HepG2 (cell line): ENCODE results near the gene SH3GL1.

ENCODE experiments used
- TF ChIP-seq, protein P1 (sequence below): sonication (generic); formaldehyde crosslinking; IDR thresholded peaks from 2 replicates; pipeline ENCODE4 v1.4.0; 2020; ENCODE audit warnings: missing genetic modification reagents
- TF ChIP-seq, protein P2 (sequence below): sonication (generic); formaldehyde crosslinking; IDR thresholded peaks from 2 replicates; pipeline ENCODE4 v1.5.0; 2020; ENCODE audit warnings: mild to moderate bottlenecking, missing genetic modification reagents, moderate library complexity

DNA sequence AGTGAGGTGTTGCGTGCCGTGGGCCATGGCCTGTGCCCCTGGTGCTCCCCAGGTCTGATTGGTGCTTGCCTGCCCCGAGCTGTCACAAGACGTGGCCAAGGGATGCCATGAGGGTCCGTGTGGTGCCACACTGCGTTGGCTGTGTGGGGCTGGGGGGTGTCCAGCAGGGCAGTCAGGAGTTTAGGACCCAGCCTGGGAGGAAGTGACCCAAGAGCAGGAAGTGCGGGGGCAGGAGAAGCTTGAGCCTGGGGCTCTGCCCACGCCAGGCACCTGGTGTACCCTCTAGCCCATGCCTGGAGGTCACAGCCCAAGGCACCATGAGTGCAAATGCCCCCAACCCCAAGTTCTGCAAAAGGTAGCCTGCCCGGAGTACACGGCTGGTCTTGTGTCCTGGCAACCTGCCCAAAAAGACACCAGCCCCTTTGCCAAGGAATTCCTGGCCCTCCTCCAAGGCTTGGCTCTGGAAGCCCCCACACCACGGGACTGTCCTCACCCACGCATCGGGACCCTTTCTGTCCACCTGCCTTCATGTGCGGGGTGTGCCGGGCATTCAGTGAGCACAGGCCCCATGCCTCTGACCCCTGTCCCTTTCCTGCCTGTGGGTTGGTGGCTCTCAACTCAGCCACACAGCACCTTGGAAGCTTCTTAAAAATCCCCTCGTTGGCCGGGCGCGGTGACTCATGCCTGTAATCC, 32.1 kb downstream of the SH3GL1 start:
- TF ChIP-seq, protein P1, sequence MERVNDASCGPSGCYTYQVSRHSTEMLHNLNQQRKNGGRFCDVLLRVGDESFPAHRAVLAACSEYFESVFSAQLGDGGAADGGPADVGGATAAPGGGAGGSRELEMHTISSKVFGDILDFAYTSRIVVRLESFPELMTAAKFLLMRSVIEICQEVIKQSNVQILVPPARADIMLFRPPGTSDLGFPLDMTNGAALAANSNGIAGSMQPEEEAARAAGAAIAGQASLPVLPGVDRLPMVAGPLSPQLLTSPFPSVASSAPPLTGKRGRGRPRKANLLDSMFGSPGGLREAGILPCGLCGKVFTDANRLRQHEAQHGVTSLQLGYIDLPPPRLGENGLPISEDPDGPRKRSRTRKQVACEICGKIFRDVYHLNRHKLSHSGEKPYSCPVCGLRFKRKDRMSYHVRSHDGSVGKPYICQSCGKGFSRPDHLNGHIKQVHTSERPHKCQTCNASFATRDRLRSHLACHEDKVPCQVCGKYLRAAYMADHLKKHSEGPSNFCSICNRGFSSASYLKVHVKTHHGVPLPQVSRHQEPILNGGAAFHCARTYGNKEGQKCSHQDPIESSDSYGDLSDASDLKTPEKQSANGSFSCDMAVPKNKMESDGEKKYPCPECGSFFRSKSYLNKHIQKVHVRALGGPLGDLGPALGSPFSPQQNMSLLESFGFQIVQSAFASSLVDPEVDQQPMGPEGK, result no peak
- TF ChIP-seq, protein P2, sequence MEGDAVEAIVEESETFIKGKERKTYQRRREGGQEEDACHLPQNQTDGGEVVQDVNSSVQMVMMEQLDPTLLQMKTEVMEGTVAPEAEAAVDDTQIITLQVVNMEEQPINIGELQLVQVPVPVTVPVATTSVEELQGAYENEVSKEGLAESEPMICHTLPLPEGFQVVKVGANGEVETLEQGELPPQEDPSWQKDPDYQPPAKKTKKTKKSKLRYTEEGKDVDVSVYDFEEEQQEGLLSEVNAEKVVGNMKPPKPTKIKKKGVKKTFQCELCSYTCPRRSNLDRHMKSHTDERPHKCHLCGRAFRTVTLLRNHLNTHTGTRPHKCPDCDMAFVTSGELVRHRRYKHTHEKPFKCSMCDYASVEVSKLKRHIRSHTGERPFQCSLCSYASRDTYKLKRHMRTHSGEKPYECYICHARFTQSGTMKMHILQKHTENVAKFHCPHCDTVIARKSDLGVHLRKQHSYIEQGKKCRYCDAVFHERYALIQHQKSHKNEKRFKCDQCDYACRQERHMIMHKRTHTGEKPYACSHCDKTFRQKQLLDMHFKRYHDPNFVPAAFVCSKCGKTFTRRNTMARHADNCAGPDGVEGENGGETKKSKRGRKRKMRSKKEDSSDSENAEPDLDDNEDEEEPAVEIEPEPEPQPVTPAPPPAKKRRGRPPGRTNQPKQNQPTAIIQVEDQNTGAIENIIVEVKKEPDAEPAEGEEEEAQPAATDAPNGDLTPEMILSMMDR (CRISPR knock-in tag), result no peak
